ENCODE data around the gene ZFX. TPM values are rescaled to one million over a fixed set of nuclear protein-coding genes. Genes with fewer than 3 reads are reported as not detected.
A peak's percentile ranks its signal among the peaks of the same experiment; 100 is the strongest.
"Not testable (repeated sequence)": the region's sequence is repeated elsewhere in the genome, so short reads cannot be mapped to it uniquely, and the experiment has no call there.

The ZFX gene
- total and polyA plus RNA-seq, 2 donors (not counting 1 experiment from before 2014, with no cell fraction given), result 31.2 to 61.9 TPM

DNA sequence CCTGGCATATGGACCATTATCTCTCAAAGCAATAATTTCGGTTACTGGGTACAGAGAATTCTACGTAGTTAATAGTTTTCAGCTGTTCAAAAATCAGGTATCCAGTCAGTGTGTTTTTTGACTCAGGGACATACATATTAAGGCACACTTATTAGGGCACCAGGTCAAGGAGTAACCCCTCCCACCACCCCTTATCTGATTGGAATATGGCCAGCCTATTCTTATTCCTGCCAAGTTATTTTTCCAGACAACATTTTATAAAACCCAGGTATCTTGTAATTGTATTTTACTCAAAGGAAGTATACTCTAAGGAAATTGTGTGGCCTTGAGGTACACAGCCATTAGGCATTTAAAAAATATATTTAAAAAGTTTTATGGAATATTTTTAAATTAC, 4.3 kb downstream of the ZFX start:
- DNase-seq (ENCODE audit: low read depth in 2 of 2), result no peak
- no peak overlapping the region for H3K4me2 ChIP-seq (ENCODE audit: extremely low read depth, insufficient read depth, low read length)
- TF ChIP-seq, protein P1, sequence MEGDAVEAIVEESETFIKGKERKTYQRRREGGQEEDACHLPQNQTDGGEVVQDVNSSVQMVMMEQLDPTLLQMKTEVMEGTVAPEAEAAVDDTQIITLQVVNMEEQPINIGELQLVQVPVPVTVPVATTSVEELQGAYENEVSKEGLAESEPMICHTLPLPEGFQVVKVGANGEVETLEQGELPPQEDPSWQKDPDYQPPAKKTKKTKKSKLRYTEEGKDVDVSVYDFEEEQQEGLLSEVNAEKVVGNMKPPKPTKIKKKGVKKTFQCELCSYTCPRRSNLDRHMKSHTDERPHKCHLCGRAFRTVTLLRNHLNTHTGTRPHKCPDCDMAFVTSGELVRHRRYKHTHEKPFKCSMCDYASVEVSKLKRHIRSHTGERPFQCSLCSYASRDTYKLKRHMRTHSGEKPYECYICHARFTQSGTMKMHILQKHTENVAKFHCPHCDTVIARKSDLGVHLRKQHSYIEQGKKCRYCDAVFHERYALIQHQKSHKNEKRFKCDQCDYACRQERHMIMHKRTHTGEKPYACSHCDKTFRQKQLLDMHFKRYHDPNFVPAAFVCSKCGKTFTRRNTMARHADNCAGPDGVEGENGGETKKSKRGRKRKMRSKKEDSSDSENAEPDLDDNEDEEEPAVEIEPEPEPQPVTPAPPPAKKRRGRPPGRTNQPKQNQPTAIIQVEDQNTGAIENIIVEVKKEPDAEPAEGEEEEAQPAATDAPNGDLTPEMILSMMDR (conservative IDR thresholded peaks at IDR 0.05 in 1 of 2, IDR thresholded peaks at IDR 0.05 in 1 of 2; ENCODE audit: low read depth in 1 of 2, low read length in 2 of 2), result no peak
- TF ChIP-seq EZH2 (IDR thresholded peaks at IDR 0.05; ENCODE audit: low read length, missing control alignments), result no peak
- no peaks in the 10 kb centered on the region for H3K36me3 ChIP-seq (ENCODE audit: control insufficient read depth, insufficient read depth, low read length)
- H3K27me3 ChIP-seq (ENCODE audit: control insufficient read depth, insufficient read depth, low read length), result no peaks in the 10 kb centered on the region
- peaks cover 5% of the 10 kb centered on the region for H4K20me1 ChIP-seq (ENCODE audit: control insufficient read depth, extremely low read depth, insufficient read depth, low read length)
- H3K4me3 ChIP-seq (replicated peaks in 1 of 4; ENCODE audit: control extremely low read depth in 1 of 4, insufficient read depth in 1 of 4, low read depth in 3 of 4, low read length in 4 of 4), result no peak overlapping the region
- H3K4me1 ChIP-seq (ENCODE audit: control insufficient read depth, extremely low read depth, insufficient read depth, low read length), result no peaks in the 10 kb centered on the region
- H3K79me2 ChIP-seq (ENCODE audit: control insufficient read depth, insufficient read depth, low read length), result peaks cover 81% of the 10 kb centered on the region
- H3K9me3 ChIP-seq (ENCODE audit: control insufficient read depth, insufficient read depth, low read depth, low read length), result no peaks in the 10 kb centered on the region
- no peak overlapping the region for H3K27ac ChIP-seq (ENCODE audit: insufficient read depth, low read length)
- H3K9ac ChIP-seq (ENCODE audit: insufficient read depth, low read length), result no peak overlapping the region
- H2AFZ ChIP-seq (ENCODE audit: low read length), result no peak overlapping the region

DNA sequence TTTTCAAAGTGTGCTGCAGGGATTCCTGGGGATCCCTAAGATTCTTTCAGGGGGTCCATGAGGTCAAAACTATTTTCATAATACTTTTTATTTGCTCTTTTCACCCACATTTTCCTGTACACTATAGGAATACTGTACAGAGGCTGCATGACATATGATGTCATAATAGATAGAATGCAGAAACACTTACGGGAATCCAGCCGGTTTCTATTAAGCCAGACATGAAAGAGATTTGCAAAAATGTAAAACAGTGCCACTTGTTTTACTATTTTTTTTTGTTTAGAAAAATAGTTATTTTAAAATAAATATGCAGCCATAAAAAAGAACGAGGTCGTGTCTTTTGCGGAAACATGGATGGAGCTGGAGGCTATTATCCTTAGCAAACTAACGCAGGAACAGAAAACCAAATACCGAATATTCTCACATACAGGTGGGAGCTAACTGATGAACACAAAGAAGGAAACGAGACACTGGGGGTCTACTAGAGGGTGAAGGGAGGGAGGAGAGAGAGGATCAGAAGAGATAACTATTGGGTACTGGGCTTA, 5.0 kb downstream of the ZFX start:
- Histone ChIP-seq H3K27ac (ENCODE audit: insufficient read depth, low read length) (peak overlapping the region; percentile 27), H3K9me3 (ENCODE audit: control insufficient read depth, insufficient read depth, low read depth, low read length) (no peaks in the 10 kb centered on the region), H3K4me2 (ENCODE audit: extremely low read depth, insufficient read depth, low read length) (peak overlapping the region; percentile 51), H3K27me3 (ENCODE audit: control insufficient read depth, insufficient read depth, low read length) (no peaks in the 10 kb centered on the region), H3K36me3 (ENCODE audit: control insufficient read depth, insufficient read depth, low read length) (no peaks in the 10 kb centered on the region), H3K9ac (ENCODE audit: insufficient read depth, low read length) (no peak overlapping the region), H3K4me1 (ENCODE audit: control insufficient read depth, extremely low read depth, insufficient read depth, low read length) (no peaks in the 10 kb centered on the region), H2AFZ (ENCODE audit: low read length) (no peak overlapping the region), H3K79me2 (ENCODE audit: control insufficient read depth, insufficient read depth, low read length) (peaks cover 89% of the 10 kb centered on the region), H4K20me1 (ENCODE audit: control insufficient read depth, extremely low read depth, insufficient read depth, low read length) (peaks cover 5% of the 10 kb centered on the region), H3K4me3 (replicated peaks in 1 of 4; ENCODE audit: control extremely low read depth in 1 of 4, insufficient read depth in 1 of 4, low read depth in 3 of 4, low read length in 4 of 4) (peak overlapping the region in 2 of 4 experiments; percentile 12 to 25)
- DNase-seq (ENCODE audit: low read depth in 2 of 2), result no peak
- TF ChIP-seq EZH2 (IDR thresholded peaks at IDR 0.05; ENCODE audit: low read length, missing control alignments), result no peak
- TF ChIP-seq, protein P1 (conservative IDR thresholded peaks at IDR 0.05 in 1 of 2, IDR thresholded peaks at IDR 0.05 in 1 of 2; ENCODE audit: low read depth in 1 of 2, low read length in 2 of 2), result no peak

DNA sequence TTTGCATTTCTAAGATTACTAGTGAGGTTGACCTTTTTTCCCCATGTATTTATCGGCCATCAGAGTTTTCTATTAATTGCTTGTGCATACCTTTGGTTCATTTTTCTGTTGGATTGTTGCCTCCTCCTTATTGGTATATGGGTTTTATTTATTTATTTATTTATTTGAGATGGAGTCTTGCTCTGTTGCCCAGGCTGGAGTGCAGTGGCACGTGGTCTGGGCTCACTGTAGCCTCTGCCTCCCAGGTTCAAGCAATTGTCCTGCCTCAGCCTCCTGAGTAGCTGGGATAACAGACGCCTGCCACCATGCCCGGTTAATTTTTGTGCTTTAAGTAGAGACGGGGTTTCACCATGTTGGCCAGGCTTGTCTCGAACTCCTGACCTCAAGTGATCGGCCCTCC, 6.2 kb downstream of the ZFX start:
- not testable (repeated sequence) for H3K27ac ChIP-seq (ENCODE audit: insufficient read depth, low read length); H3K4me1 ChIP-seq (ENCODE audit: control insufficient read depth, extremely low read depth, insufficient read depth, low read length); H3K4me2 ChIP-seq (ENCODE audit: extremely low read depth, insufficient read depth, low read length); H3K27me3 ChIP-seq (ENCODE audit: control insufficient read depth, insufficient read depth, low read length); H3K36me3 ChIP-seq (ENCODE audit: control insufficient read depth, insufficient read depth, low read length); H4K20me1 ChIP-seq (ENCODE audit: control insufficient read depth, extremely low read depth, insufficient read depth, low read length); DNase-seq (ENCODE audit: low read depth in 2 of 2); H2AFZ ChIP-seq (ENCODE audit: low read length); H3K9ac ChIP-seq (ENCODE audit: insufficient read depth, low read length); H3K9me3 ChIP-seq (ENCODE audit: control insufficient read depth, insufficient read depth, low read depth, low read length); H3K4me3 ChIP-seq (replicated peaks in 1 of 4; ENCODE audit: control extremely low read depth in 1 of 4, insufficient read depth in 1 of 4, low read depth in 3 of 4, low read length in 4 of 4)
- peaks cover 95% of the 10 kb centered on the region for H3K79me2 ChIP-seq (ENCODE audit: control insufficient read depth, insufficient read depth, low read length)
